H1 (cell line): ENCODE data around the gene HSPA1B. TPM values are rescaled to one million over a fixed set of nuclear protein-coding genes. Genes with fewer than 3 reads are reported as not detected.

ENCODE experiments used
- BACH1 ChIP-seq: IDR thresholded peaks from 2 replicates; pipeline ENCODE4 v1.6.1; 2012; ENCODE audit warnings: low read length, improper control_type of control experiment
- CHD7 ChIP-seq: fragments of 300-600 bp; sonication (generic); IDR thresholded peaks from 2 replicates; pipeline ENCODE4 v1.7.1; 2012; ENCODE audit warnings: low read length, moderate library complexity, mild to moderate bottlenecking, inconsistent platforms; ENCODE audit not compliant: insufficient replicate concordance
- CTCF ChIP-seq, 3 experiments: IDR thresholded peaks; 1 replicate in 2 of 3; 2 replicates in 1 of 3; pipeline versions ENCODE4 v1.5.1 to v1.6.1; 2011; ENCODE audit warnings: low read length in 3 of 3, mild to moderate bottlenecking in 3 of 3, inconsistent platforms in 2 of 3, low read depth in 1 of 3, moderate library complexity in 1 of 3; ENCODE audit not compliant: insufficient read depth in 1 of 3; ENCODE audit errors: control extremely low read depth in 1 of 3
- KDM1A ChIP-seq: fragments of 200-600, 300-600 bp; sonication (generic); IDR thresholded peaks from 2 replicates; pipeline ENCODE4 v1.7.1; 2016; ENCODE audit warnings: mild to moderate bottlenecking, low read length, borderline replicate concordance
- NRF1 ChIP-seq: IDR thresholded peaks from 2 replicates; pipeline ENCODE4 v1.6.1; 2011; ENCODE audit warnings: mild to moderate bottlenecking, low read depth, low read length, improper control_type of control experiment
- PHF8 ChIP-seq: fragments of 200-600 bp; sonication (generic); conservative IDR thresholded peaks from 2 replicates; pipeline ENCODE4 v1.7.1; 2012; ENCODE audit warnings: low read depth, mild to moderate bottlenecking, inconsistent platforms, low read length, moderate library complexity
- SRF ChIP-seq: IDR thresholded peaks from 2 replicates; pipeline ENCODE4 v1.6.1; 2011; ENCODE audit warnings: mild to moderate bottlenecking, low read depth, low read length, moderate library complexity
- polyA plus RNA-seq, 7 experiments: library from polyadenylated mRNA; depleted of rRNA in 3 of 7; stranded (reverse) in 5 of 7; unstranded in 2 of 7; fragments of >200 nt in 5 of 7; fragments of 200-250 nt in 2 of 7; gene quantifications; 1 replicate in 5 of 7; 2 replicates in 1 of 7; 4 replicates in 1 of 7; pipeline versions ENCODE4 v1.2.1 to v1.2.3, GENCODE V29; 2011 to 2013; ENCODE audit warnings: missing spikeins in 2 of 7, mixed read lengths in 2 of 7
- total RNA-seq: library from RNA; stranded (reverse); fragmentation: NEBNext Ultra II Directional; extraction: Animal tissue kit (Norgen Biotek cat#: 25700); gene quantifications from 2 replicates; pipeline ENCODE4 v1.2.1, GENCODE V29; 2021

Gene HSPA1B
- total and polyA plus RNA-seq, 2 of the 8 experiments (the other 6 are each of a cell fraction or from before 2014, with no cell fraction given): 36.6 to 76.6 TPM

GRCh38 chr6:31806470-31807272 lies 20.9 kb upstream of the HSPA1B start, which contains the start of gene LSM2 (continued):
- no peak for TF ChIP-seq CHD7
- peak; percentile 42; the same call in 1 of the 2 replicates for TF ChIP-seq BACH1
- no peak for TF ChIP-seq KDM1A
- peak; percentile 58 for TF ChIP-seq NRF1
- TF ChIP-seq SRF: peak; percentile 51; the same call in 1 of the 2 replicates
- TF ChIP-seq CTCF (IDR thresholded peaks at IDR 0.05; ENCODE audit: control extremely low read depth in 1 of 3, insufficient read depth in 1 of 3, low read depth in 1 of 3, low read length in 3 of 3): no peak
- TF ChIP-seq PHF8: peak; percentile 98
